Progenitor cell of endocrine pancreas (in vitro differentiated cells): ENCODE data around the gene TCTA. TPM values are rescaled to one million over a fixed set of nuclear protein-coding genes. Genes with fewer than 3 reads are reported as not detected.
A peak's percentile ranks its signal among the peaks of the same experiment; 100 is the strongest.
"Not testable (repeated sequence)": the region's sequence is repeated elsewhere in the genome, so short reads cannot be mapped to it uniquely, and the experiment has no call there.

Experiments used
- DNase-seq: peaks from one replicate; pipeline ENCODE4 v3.0.0; 2021; ENCODE audit warnings: low spot score; ENCODE audit not compliant: unreplicated experiment
- H3K27ac Mint-ChIP-seq: 2 replicates; pipeline ENCODE4 v1.8.0; 2021; ENCODE audit warnings: mild to moderate bottlenecking, moderate library complexity, mixed read lengths
- H3K27me3 Mint-ChIP-seq: 2 replicates; pipeline ENCODE4 v1.8.0; 2021; ENCODE audit warnings: mixed read lengths
- H3K36me3 Mint-ChIP-seq: 2 replicates; pipeline ENCODE4 v1.8.0; 2022; ENCODE audit warnings: mixed read lengths; ENCODE audit not compliant: insufficient read depth
- H3K4me1 Mint-ChIP-seq: 2 replicates; pipeline ENCODE4 v1.8.0; 2021; ENCODE audit warnings: low read depth, mixed read lengths
- H3K4me3 Mint-ChIP-seq: 2 replicates; pipeline ENCODE4 v1.8.0; 2021; ENCODE audit warnings: low read depth, mild to moderate bottlenecking, moderate library complexity, mixed read lengths
- H3K9me3 Mint-ChIP-seq: 2 replicates; pipeline ENCODE4 v1.8.0; 2021; ENCODE audit warnings: low read depth, mixed read lengths
- total RNA-seq: library from RNA; stranded (reverse); gene quantifications from 2 replicates; pipeline ENCODE4 v1.2.1, GENCODE V29; 2021
- TF ChIP-seq, protein P1 (sequence below): fragments of 200-600 bp; sonication (generic); IDR thresholded peaks from one replicate; pipeline ENCODE4 v1.5.0; 2021; ENCODE audit warnings: antibody characterized with exemption, mild to moderate bottlenecking; ENCODE audit not compliant: unreplicated experiment

TCTA gene
- total RNA-seq, 1 donor from 2014 or later: 18.8 TPM

DNA sequence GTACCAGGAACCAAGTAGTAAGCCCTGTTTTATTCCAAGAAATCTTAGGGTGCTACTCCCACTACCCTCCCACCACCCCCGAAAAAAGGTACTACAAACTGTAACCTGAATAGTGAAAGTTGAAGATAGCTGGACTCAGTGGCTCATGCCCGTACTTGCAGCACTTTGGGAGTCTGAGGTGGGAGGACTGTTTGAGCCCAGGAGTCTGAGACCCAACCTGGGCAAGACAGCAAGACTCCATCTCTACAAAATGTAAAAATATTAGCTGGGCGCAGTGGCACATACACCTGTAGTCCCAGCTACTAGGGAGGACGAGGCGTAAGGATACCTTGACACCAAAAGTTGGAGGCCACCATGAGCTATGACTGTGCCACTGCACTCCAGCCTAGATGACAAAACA, 8.3 kb upstream of the TCTA start:
- Mint-ChIP-seq H3K27ac (no peak overlapping the region), H3K4me3 (no peak overlapping the region)

DNA sequence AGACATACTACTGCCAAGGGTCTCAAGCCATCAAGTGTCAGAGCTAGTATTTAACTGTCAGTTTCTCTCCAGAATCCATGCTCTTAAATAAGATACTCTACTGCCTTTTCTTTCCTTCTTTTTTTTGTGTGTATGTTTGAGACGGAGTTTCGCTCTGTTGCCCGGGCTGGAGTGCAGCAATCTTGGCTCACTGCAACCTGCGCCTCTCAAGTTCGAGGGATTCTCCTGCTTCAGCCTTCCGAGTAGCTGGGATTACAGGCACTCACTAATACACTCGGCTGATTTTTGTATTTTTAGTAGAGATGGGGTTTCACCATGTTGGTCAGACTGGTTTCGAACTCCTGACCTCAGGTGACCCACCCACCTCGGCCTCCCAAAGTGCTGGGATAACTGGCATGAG, 6.7 kb upstream of the TCTA start:
- H3K4me3 Mint-ChIP-seq, H3K27me3 Mint-ChIP-seq, H3K36me3 Mint-ChIP-seq, DNase-seq, H3K9me3 Mint-ChIP-seq: not testable (repeated sequence)
- H3K4me1 Mint-ChIP-seq: peaks cover 26% of the 10 kb centered on the region
- peak overlapping the region; percentile 90 for H3K27ac Mint-ChIP-seq

More for the DNA sequence above, 8.3 kb upstream of the TCTA start:
- no peak for DNase-seq
- H3K9me3 Mint-ChIP-seq: no peaks in the 10 kb centered on the region
- peaks cover 18% of the 10 kb centered on the region for H3K4me1 Mint-ChIP-seq
- peaks cover 7% of the 10 kb centered on the region for H3K36me3 Mint-ChIP-seq
- no peaks in the 10 kb centered on the region for H3K27me3 Mint-ChIP-seq
- TF ChIP-seq, protein P1, sequence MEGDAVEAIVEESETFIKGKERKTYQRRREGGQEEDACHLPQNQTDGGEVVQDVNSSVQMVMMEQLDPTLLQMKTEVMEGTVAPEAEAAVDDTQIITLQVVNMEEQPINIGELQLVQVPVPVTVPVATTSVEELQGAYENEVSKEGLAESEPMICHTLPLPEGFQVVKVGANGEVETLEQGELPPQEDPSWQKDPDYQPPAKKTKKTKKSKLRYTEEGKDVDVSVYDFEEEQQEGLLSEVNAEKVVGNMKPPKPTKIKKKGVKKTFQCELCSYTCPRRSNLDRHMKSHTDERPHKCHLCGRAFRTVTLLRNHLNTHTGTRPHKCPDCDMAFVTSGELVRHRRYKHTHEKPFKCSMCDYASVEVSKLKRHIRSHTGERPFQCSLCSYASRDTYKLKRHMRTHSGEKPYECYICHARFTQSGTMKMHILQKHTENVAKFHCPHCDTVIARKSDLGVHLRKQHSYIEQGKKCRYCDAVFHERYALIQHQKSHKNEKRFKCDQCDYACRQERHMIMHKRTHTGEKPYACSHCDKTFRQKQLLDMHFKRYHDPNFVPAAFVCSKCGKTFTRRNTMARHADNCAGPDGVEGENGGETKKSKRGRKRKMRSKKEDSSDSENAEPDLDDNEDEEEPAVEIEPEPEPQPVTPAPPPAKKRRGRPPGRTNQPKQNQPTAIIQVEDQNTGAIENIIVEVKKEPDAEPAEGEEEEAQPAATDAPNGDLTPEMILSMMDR: no peak

DNA sequence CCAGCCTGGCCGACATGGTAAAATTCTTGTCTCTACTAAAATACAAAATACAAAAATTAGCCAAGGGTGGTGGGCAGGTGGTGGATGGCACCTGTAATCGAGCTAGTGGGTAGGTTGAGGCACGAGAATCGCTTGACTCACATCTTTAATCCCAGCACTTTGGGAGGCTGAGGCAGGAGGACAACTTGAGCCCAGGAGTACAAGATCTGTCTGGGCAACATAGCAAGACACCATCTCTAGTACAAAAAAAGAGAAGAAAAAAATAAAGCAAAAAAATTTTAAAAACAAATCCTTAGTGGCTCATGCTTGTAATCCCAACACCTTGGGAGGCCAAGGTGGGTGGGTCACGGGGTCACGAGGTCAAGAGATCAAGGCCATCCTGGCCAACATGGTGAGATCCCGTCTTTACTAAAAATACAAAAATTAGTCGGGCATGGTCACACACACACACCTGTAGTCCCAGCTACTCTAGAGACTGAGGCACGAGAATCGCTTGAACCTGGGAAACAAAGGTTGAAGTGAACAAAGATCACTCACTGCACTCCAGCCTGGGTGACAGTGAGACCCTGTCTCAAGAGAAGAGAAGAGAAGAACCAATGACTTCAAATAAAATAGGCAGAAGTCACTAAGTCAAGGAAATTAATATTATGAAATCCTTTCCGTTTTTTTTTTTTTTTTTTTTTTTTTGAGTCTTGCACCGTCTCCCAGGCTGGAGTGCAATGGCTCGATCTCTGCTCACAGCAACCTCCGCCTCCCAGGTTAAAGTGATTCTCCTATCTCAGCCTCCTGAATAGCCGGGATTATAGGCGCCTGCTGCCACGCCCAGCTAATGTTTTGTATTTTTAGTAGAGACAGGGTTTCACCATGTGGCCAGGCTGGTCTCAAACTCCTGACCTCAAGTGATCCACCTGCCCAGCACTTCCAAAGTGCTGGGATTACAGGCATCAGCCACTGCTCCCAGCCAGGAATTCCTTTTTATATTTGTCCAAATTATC, 5.4 kb upstream of the TCTA start:
- no peak for DNase-seq
- H3K9me3 Mint-ChIP-seq: no peaks in the 10 kb centered on the region
- H3K4me1 Mint-ChIP-seq: peaks cover 27% of the 10 kb centered on the region
- no peak overlapping the region for H3K4me3 Mint-ChIP-seq
- H3K27me3 Mint-ChIP-seq: no peaks in the 10 kb centered on the region
- H3K36me3 Mint-ChIP-seq: peaks cover 3% of the 10 kb centered on the region
- H3K27ac Mint-ChIP-seq: peak overlapping the region; percentile 89
- TF ChIP-seq, protein P1: no peak

DNA sequence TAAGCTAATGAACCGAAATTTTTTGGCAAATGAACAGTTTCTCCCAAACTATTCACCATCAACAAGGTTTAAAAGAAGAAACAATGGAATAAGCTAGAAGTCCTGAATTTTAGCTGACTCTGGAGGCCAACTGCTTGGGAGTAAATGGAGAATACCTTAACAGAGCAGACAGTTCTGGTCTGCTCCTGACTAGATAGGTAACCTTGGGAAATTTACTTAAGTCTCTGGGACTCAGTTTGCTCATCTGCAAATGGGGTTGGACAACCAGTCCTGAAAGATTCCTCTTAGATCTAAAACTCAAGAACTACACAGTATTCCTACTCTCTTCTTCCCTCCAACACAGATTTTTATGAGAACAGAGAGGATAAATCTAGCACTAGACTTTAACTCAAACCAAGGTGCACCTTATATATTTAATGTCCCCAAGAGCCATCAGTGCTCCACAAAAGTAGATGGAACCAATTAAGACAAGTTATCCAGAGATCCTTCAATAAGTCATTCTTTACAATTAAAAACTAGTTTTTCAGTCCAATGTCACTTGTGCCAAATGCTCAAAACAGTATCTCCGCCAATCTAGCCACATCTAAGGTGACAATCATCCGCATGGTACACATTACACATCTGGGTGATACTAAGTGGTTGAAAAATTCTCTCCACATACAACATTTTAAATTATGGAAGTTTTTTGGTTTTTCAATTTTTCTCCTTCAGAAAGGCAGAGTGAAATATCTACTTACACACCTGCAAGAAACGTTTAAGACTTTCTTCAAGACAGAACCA, 2.0 kb upstream of the TCTA start:
- H3K4me1 Mint-ChIP-seq: peaks cover 34% of the 10 kb centered on the region
- no peaks in the 10 kb centered on the region for H3K27me3 Mint-ChIP-seq
- DNase-seq: no peak
- peak overlapping the region; percentile 97 for H3K27ac Mint-ChIP-seq
- H3K36me3 Mint-ChIP-seq: peaks cover 3% of the 10 kb centered on the region
- TF ChIP-seq, protein P1: no peak
- H3K4me3 Mint-ChIP-seq: peak overlapping the region; percentile 92
- no peaks in the 10 kb centered on the region for H3K9me3 Mint-ChIP-seq

DNA sequence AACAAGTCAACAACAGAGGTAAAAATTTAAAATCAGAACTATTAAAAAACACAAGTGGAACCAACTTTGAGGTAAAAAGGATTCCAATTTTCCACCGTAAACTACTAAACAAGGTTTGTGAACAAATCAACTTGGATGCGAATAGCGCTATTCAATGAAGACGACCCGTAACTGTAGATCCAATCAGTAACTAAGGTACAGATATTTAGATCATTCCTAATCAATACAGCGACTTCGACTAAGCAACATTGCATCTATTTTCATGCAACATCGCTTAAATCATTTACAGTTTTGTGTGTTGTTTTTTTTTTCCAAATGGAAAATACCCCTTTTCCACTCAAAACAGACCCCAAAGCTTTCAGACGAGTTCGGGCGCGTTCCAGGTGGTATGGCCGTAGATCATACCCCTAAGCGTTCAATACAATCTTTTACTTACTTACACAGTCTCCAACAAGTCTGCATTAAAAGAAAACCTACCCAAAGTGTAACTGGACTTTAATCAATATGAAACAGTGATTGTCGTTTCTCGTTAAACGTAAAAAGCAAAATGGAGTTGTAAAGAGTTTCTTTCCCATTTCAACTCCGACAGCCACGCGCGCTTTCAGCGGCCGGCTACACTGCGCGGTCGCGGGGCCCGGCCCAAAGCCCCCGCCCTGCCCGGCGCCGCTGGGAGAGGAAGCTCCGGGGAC, 1.2 kb upstream of the TCTA start:
- Mint-ChIP-seq H3K4me1 (peaks cover 29% of the 10 kb centered on the region), H3K36me3 (no peaks in the 10 kb centered on the region), H3K9me3 (no peaks in the 10 kb centered on the region), H3K27me3 (no peaks in the 10 kb centered on the region), H3K27ac (peak overlapping the region; percentile 97), H3K4me3 (peak overlapping the region; percentile 92)
- TF ChIP-seq, protein P1: no peak
- DNase-seq: no peak
